Rectal smooth muscle tissue (tissue), 1 donor: ENCODE data around the gene CLEC4F.

ENCODE experiments used
- H3K27ac ChIP-seq: one replicate; pipeline ENCODE4 v1.7.0; 2013; ENCODE audit warnings: low read depth, low read length, inconsistent platforms
- H3K27me3 ChIP-seq: one replicate; pipeline ENCODE4 v1.7.0; 2013; ENCODE audit warnings: low read length; ENCODE audit not compliant: control insufficient read depth, insufficient read depth
- H3K36me3 ChIP-seq: one replicate; pipeline ENCODE4 v1.7.0; 2013; ENCODE audit warnings: low read length; ENCODE audit not compliant: control insufficient read depth, insufficient read depth
- H3K4me1 ChIP-seq: one replicate; pipeline ENCODE4 v1.7.0; 2013; ENCODE audit warnings: low read length; ENCODE audit not compliant: control insufficient read depth, insufficient read depth
- H3K4me3 ChIP-seq: one replicate; pipeline ENCODE4 v1.7.0; 2013; ENCODE audit warnings: low read length
- H3K9ac ChIP-seq: one replicate; pipeline ENCODE4 v1.7.0; 2013; ENCODE audit warnings: low read length

Gene CLEC4F

DNA sequence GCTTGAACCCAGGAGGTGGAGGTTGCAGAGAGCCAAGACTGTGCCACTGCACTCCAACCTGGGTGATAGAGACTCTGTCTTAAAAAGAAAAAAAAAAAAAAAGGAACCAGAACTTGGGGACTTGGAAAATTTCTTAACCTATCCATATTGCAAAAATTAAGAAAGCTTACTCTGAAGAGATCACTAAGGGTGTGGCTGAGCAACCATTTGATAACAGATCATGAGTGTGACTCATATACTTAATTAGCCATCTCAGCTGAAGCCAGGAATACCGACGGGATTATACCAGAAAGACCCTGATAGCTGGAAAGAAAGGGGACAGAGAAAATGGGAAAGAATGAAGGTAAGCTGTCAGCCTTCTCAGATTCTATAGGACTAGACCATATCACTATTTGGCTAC is 45.3 kb downstream of the CLEC4F start:
- no peaks in the 10 kb centered on the region for H3K36me3 ChIP-seq
- peaks cover 2% of the 10 kb centered on the region for H3K27me3 ChIP-seq
- H3K4me3 ChIP-seq = no peak overlapping the region
- no peak overlapping the region for H3K27ac ChIP-seq
- H3K9ac ChIP-seq = no peak overlapping the region
- no peaks in the 10 kb centered on the region for H3K4me1 ChIP-seq

DNA sequence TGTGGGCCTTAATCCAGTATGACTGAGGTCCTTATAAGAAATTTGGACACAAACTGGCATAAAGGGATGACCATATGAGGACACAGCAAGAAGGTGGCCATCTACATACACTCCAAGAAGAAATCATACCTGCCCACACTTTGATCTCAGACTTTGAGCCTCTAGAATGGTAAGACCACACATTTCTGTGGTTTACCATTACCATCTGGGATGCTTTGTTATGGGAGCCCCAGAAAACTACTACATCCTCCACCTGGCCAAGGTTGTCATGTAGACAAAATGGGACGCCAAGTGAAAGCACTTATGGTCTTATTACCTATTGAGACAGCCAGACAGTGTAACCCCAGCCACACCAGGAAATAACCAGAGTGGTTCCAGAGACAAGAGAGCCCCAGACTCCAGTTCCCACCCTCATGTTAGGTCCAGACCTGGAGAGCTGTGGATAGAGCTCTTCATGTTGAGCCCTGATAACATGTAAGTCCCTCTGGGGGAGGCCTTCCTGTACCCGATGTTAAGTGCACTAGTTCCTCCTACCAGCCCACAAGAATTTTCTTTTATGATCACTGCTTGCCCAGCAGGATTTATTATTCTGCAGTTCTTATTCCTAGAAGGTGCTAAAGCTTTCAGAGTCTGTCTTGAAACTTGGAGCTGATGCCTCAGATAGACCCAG is 47.8 kb downstream of the CLEC4F start:
- peaks cover 4% of the 10 kb centered on the region for H3K27me3 ChIP-seq

DNA sequence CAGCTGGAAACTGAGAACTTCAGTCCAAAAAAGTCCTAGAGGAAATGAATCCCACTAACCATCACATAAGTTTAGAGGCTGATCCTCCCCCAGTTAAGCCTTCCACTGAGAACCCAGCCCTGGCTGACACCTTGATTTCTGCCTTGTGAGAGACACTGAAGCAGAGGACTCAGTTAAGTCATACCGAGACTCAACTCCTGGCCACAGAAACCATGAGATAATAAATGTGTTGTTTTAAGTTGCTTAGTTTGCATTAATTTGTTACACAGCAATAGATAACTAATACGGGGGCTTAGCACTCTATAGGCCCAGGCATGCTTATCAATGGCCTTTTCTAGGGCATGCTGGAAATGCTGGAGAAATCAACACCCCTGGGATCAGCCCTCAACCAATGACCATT is 49.0 kb downstream of the CLEC4F start:
- no peaks in the 10 kb centered on the region for H3K36me3 ChIP-seq
- no peak overlapping the region for H3K27ac ChIP-seq
- peaks cover 3% of the 10 kb centered on the region for H3K4me1 ChIP-seq
- H3K9ac ChIP-seq = no peak overlapping the region
- H3K4me3 ChIP-seq = no peak overlapping the region
- H3K27me3 ChIP-seq = peaks cover 11% of the 10 kb centered on the region

More for the DNA sequence above, 47.8 kb downstream of the CLEC4F start:
- no peak overlapping the region for H3K4me3 ChIP-seq
- peaks cover 1% of the 10 kb centered on the region for H3K4me1 ChIP-seq
- no peak overlapping the region for H3K27ac ChIP-seq
- no peak overlapping the region for H3K9ac ChIP-seq
- no peaks in the 10 kb centered on the region for H3K36me3 ChIP-seq

DNA sequence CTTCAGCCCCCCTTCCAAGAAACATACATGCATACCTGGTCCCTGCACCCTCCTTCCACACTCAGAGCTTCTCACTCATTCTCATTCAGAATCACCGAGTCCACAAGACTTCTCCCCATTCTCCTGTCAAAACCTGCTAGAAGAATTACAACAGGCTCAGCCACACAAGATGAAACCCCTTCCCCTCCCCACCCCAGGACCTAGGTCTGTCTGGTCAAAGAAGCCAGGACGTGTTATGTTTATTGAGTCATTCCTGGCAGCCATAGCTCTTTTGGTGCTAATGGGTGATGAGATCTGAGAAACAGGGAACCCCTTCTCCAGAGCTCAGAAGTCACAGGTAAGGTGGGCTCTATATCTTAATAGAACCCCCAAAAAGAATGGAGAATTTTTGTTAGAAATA is 50.9 kb downstream of the CLEC4F start:
- no peak overlapping the region for H3K9ac ChIP-seq
- H3K4me3 ChIP-seq = no peak overlapping the region
- H3K27me3 ChIP-seq = peaks cover 13% of the 10 kb centered on the region
- H3K36me3 ChIP-seq = no peaks in the 10 kb centered on the region
- H3K4me1 ChIP-seq = peaks cover 3% of the 10 kb centered on the region
- no peak overlapping the region for H3K27ac ChIP-seq

DNA sequence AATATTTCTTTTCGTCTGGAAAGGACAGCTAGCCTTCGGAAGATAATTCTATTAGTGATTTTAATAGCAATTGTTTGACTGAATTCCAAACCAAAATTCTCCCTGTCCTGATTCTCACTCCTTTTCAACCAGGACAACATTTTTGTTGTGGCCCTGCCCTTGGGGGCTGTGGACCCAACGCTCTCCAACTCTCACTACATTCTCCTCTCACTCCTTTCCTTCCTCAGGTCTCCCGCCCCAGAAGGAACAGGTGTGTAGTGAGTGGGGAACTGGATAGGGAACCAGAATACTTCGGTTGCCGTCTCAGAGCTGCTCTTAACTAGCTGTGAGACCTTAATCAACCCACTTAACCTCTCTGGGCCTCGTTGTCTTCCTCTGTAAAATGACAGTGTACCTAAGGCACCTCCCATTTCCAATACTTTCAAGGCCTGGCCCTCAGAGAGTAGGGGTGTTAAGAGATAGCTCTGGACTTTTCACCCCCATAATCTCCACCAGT is 51.8 kb downstream of the CLEC4F start:
- H3K27ac ChIP-seq = no peak overlapping the region
- H3K36me3 ChIP-seq = no peaks in the 10 kb centered on the region
- H3K27me3 ChIP-seq = peaks cover 13% of the 10 kb centered on the region
- H3K4me1 ChIP-seq = peaks cover 3% of the 10 kb centered on the region
- H3K4me3 ChIP-seq = no peak overlapping the region
- no peak overlapping the region for H3K9ac ChIP-seq

DNA sequence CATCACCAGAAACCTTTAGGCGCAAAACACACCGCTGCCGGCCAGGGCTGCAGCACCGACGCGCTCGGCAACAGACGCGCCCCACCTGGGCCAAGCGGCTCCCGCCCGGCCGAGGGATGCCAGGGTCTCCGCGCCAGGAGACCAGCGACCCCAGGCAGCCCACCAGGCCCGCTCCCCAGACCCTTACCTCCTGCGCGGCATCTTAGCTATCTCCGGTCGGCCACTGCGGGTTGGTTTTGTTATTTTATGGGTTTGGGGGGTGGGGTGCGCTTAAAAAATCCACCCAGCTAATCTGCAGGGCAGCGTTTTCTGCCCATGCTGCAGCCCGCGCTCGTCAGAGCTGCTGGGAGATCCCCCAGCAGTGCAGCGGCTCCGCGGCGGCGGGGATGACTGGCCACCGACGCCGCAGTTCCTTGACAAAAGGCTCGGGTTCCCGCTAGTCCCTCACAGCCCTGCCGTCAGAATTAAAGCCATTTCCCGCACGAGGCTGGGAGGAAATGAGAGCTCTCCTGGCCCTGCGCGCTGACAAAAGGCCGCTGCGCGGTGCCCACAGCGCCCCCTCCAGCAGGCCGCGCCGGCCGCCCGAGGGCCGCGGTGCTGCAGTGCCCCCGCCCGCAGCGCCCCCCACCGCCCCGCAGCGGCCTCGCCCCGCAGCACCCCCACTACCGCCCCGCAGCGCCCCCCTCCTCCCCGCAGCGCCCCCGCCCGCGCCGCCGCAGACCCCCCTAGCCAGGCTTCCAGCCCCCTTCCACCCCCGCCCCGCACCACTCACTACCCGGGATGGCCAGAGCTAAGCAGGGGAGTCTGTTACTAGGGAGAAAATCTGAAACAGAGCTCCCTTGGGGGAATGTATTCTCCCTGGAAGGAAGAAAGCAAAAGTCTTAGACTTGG is 52.5 kb downstream of the CLEC4F start, which contains the start of gene ADD2:
Gene ADD2 (minus strand): TSS at position 502 of the 891 bp plus-strand sequence. CDS start 61,792 bp downstream, outside the sequence.
- no peak within 1 kb of the TSS for H3K9ac ChIP-seq

DNA sequence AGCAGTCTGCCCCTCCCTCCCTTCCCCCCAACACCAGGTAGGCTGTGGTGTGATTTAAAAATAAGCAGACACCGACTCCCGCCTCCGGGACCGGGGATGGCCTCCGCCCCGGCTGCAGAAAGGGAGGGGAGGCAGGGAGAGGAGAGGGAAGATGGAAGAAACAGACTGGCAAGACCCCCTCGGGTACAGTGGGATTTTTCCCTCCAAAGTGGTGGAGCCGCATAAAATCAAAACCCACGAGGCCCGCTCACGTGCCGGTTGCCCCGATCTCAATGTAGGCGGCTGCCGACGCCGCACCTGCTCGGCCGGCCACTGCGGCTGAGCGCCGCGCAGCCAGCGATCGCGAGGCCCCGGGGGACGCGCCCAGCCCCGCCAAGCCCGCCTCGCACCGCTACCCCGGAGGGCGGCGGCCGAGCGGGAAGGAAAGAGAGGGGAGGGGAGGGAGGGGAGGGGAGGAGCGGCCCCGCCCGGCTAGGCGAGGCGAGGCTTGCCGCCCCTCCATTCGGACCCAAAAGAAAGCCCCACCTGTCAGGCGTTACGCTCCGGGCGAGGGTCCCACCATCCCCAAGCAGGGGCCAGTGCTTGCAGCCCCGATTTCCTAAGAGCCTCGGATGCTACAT is 53.2 kb downstream of the CLEC4F start:
- Histone ChIP-seq H3K27ac (no peak overlapping the region), H3K27me3 (peaks cover 13% of the 10 kb centered on the region), H3K4me1 (peaks cover 3% of the 10 kb centered on the region), H3K9ac (no peak overlapping the region), H3K4me3 (peak overlapping the region; percentile 66), H3K36me3 (no peaks in the 10 kb centered on the region)

More for the DNA sequence above, 52.5 kb downstream of the CLEC4F start, which contains the start of gene ADD2:
- H3K27me3 ChIP-seq = peaks cover 13% of the 10 kb centered on the region
- H3K27ac ChIP-seq = no peak within 1 kb of the TSS
- peaks cover 3% of the 10 kb centered on the region for H3K4me1 ChIP-seq
- H3K4me3 ChIP-seq = peak within 1 kb of the TSS; percentile 66
- H3K36me3 ChIP-seq = no peaks in the 10 kb centered on the region

DNA sequence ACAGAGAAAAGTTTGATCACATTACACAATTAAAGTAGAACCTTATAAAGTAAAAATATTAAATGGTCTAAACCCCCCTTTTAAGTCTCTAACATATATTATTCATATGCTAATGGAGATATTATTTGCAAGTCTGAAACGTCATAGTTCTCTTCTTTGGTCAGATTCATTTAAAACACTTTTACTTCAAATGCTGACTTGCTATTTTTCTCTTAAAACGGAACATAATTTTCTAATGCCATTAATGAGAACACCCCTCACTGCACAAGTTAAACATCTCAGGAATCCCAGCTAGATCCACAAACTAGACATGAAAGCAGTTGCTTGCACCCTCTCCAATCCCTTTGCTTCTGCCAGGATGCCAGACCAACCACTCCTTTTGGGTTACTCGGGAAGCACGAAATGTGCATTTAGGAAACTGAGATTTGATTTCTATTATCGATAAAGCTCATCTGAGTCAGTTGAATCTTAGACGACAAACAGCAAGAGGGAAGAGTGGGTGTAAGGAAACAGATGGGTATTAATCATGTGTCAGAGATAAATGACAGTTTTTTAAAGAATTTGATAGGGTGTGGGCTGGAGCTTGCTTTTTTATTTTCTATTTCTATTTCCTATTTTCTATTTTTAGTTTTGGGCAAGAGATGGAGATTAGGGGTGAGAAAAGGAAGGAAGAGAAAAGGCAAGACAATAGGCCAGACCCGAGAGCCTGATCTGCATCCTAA is 53.9 kb downstream of the CLEC4F start:
- no peak overlapping the region for H3K9ac ChIP-seq
- H3K27ac ChIP-seq = no peak overlapping the region
- H3K27me3 ChIP-seq = peaks cover 13% of the 10 kb centered on the region
- H3K36me3 ChIP-seq = no peaks in the 10 kb centered on the region
- peaks cover 3% of the 10 kb centered on the region for H3K4me1 ChIP-seq
- peak overlapping the region; percentile 52 for H3K4me3 ChIP-seq

DNA sequence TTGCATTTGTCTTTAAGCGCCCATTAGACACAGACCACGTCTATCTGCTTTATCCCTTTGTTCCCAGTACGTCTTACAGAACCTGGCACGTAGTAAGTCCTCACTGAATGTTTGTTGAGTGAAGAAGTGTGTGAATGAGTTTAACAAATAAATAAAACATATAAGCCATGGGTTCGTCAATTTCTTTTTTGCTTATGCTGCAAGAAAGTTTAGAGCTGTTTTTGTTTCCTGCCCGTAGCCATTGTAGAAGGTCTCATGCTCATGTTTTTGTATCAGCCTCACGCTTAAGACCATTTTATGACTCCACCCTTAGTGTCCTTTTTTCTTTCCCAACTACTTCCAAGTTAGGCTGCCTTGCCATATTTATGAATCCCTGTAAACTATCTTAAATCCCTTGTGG is 54.9 kb downstream of the CLEC4F start:
- Histone ChIP-seq H3K27ac (no peak overlapping the region), H3K9ac (no peak overlapping the region), H3K27me3 (peaks cover 13% of the 10 kb centered on the region), H3K36me3 (no peaks in the 10 kb centered on the region), H3K4me1 (peaks cover 3% of the 10 kb centered on the region), H3K4me3 (no peak overlapping the region)

DNA sequence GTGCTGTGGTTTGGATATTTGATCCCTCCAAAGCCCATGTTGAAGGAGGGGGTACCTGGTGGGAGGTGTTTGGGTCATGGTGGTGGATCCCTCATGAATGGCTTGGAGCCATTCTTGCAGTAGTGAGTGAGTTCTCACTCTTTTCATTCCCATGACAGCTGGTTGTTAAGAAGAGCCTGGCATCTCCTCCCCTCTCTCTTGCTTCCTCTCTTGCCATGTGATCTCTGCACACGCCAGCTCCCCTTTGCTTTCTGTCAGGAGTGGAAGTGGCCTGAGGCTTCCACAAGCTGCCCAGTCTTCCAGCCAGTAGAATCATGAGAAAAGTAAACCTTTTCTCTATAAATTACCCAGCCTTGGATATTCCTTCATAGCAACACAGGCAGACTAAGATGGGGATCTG is 61.0 kb downstream of the CLEC4F start:
- Histone ChIP-seq H3K27me3 (peaks cover 2% of the 10 kb centered on the region), H3K4me3 (no peak overlapping the region), H3K36me3 (no peaks in the 10 kb centered on the region), H3K9ac (no peak overlapping the region), H3K4me1 (no peaks in the 10 kb centered on the region), H3K27ac (no peak overlapping the region)
